Activated CD8-positive, alpha-beta memory T cell treated with anti-CD3 and anti-CD28 coated beads, Interleukin-2, amount 10 ng/mL, durations not matched to agents 7 days and 5 days (primary cell): ENCODE results near the gene SSTR3. TPM values are rescaled to one million over a fixed set of nuclear protein-coding genes. Genes with fewer than 3 reads are reported as not detected.
A peak's percentile ranks its signal among the peaks of the same experiment; 100 is the strongest.

Experiments
- ATAC-seq: fragments of 150-1000 bp; cut with Tn5 transposase; one replicate; pipeline ENCODE4 v1.10.0; 2021; ENCODE audit warnings: moderate library complexity
- CTCF ChIA-PET: fragments of 350-600 bp; sonication (Branson Sonifier 250); formaldehyde crosslinking; loops from one replicate; lab custom pipeline; 2021; ENCODE audit warnings: antibody characterized with exemption; lab: Charles Lee
- DNase-seq: peaks from one replicate; pipeline ENCODE4 v3.0.0-alpha.2; 2020
- H3K27ac Mint-ChIP-seq: one replicate; pipeline ENCODE4 v1.8.0; 2021; ENCODE audit warnings: mild to moderate bottlenecking, mixed read lengths
- H3K27me3 Mint-ChIP-seq: one replicate; pipeline ENCODE4 v1.8.0; 2021; ENCODE audit warnings: mixed read lengths
- H3K36me3 Mint-ChIP-seq: one replicate; pipeline ENCODE4 v1.8.0; 2021; ENCODE audit warnings: mild to moderate bottlenecking, mixed read lengths
- H3K4me1 Mint-ChIP-seq: one replicate; pipeline ENCODE4 v1.8.0; 2021; ENCODE audit warnings: mixed read lengths
- H3K4me3 Mint-ChIP-seq: one replicate; pipeline ENCODE4 v1.8.0; 2021; ENCODE audit warnings: mild to moderate bottlenecking, moderate library complexity, mixed read lengths
- H3K9me3 Mint-ChIP-seq: one replicate; pipeline ENCODE4 v1.8.0; 2022; ENCODE audit warnings: low read depth, mixed read lengths
- total RNA-seq, 2 experiments: library from RNA; stranded (reverse); gene quantifications; one replicate each; pipeline ENCODE4 v1.2.3, GENCODE V29; 2021

SSTR3 gene
- total RNA-seq, 2 experiments from 2014 or later, result 1.3 to 2.2 TPM

- Mint-ChIP-seq H3K27ac (peak overlapping the region; percentile 97), H3K4me1 (peaks cover 90% of the 10 kb centered on the region), H3K9me3 (no peaks in the 10 kb centered on the region), H3K27me3 (no peaks in the 10 kb centered on the region), H3K36me3 (peaks cover 85% of the 10 kb centered on the region), H3K4me3 (peak overlapping the region; percentile 57)
- CTCF ChIA-PET, result interaction anchor here (0.7 to 7.6 kb wide), 15 partner anchors 11 to 373 kb away, joined by 3 to 112 read pairs (median 5); partner anchors contain the start of gene RAC2
- peak; percentile 97 for DNase-seq
- ATAC-seq, result peak; percentile 77
These were observed 17.8 kb upstream of the SSTR3 start for GRCh38 chr22:37229805-37230672.

GRCh38 chr22:37229012-37229804 is 16.9 kb upstream of the SSTR3 start:
- Mint-ChIP-seq H3K4me3 (peak overlapping the region; percentile 57), H3K9me3 (no peaks in the 10 kb centered on the region), H3K27me3 (no peaks in the 10 kb centered on the region), H3K27ac (peak overlapping the region; percentile 97), H3K4me1 (peaks cover 90% of the 10 kb centered on the region), H3K36me3 (peaks cover 85% of the 10 kb centered on the region)
- CTCF ChIA-PET, result interaction anchor here (0.8 to 7.6 kb wide), 11 partner anchors 10 to 373 kb away, joined by 3 to 112 read pairs (median 6); partner anchors contain the start of gene RAC2
- DNase-seq (peak; percentile 78), ATAC-seq (peak; percentile 14)

GRCh38 chr22:37228106-37229011 is 16.1 kb upstream of the SSTR3 start:
- DNase-seq (peak; percentile 76), ATAC-seq (peak; percentile 18)
- CTCF ChIA-PET, result interaction anchor here (1.0 to 7.6 kb wide), 7 partner anchors 9 to 149 kb away, joined by 3 to 112 read pairs (median 24); partner anchors contain the start of gene RAC2
- H3K36me3 Mint-ChIP-seq, result peaks cover 85% of the 10 kb centered on the region
- H3K4me3 Mint-ChIP-seq, result peak overlapping the region; percentile 57
- H3K4me1 Mint-ChIP-seq, result peaks cover 90% of the 10 kb centered on the region
- peak overlapping the region; percentile 97 for H3K27ac Mint-ChIP-seq
- no peaks in the 10 kb centered on the region for H3K27me3 Mint-ChIP-seq
- H3K9me3 Mint-ChIP-seq, result no peaks in the 10 kb centered on the region

- H3K4me3 Mint-ChIP-seq, result no peak overlapping the region
- peaks cover 84% of the 10 kb centered on the region for H3K36me3 Mint-ChIP-seq
These were observed 14.2 kb upstream of the SSTR3 start for GRCh38 chr22:37226514-37226913.

GRCh38 chr22:37226087-37226486 is 13.8 kb upstream of the SSTR3 start:
- Mint-ChIP-seq H3K27me3 (no peaks in the 10 kb centered on the region), H3K36me3 (peaks cover 83% of the 10 kb centered on the region), H3K9me3 (peaks cover 2% of the 10 kb centered on the region), H3K27ac (peak overlapping the region; percentile 96), H3K4me3 (no peak overlapping the region), H3K4me1 (peaks cover 90% of the 10 kb centered on the region)
- DNase-seq (no peak), ATAC-seq (no peak)
- CTCF ChIA-PET, result interaction anchor here (0.9 to 2.1 kb wide), 10 partner anchors 12 to 180 kb away, joined by 3 to 15 read pairs (median 4); partner anchors contain the start of gene RAC2

More at GRCh38 chr22:37226514-37226913, 14.2 kb upstream of the SSTR3 start:
- ATAC-seq (no peak), DNase-seq (no peak)
- H3K4me1 Mint-ChIP-seq, result peaks cover 90% of the 10 kb centered on the region
- H3K27me3 Mint-ChIP-seq, result no peaks in the 10 kb centered on the region
- peaks cover under 1% of the 10 kb centered on the region for H3K9me3 Mint-ChIP-seq
- CTCF ChIA-PET, result interaction anchor here (1.2 to 2.1 kb wide), 5 partner anchors 16 to 59 kb away, joined by 3 to 15 read pairs (median 5); no protein-coding TSS in a partner anchor
- H3K27ac Mint-ChIP-seq, result peak overlapping the region; percentile 96

GRCh38 chr22:37225481-37225880 is 13.2 kb upstream of the SSTR3 start:
- H3K9me3 Mint-ChIP-seq, result peaks cover 2% of the 10 kb centered on the region
- DNase-seq, result no peak
- H3K36me3 Mint-ChIP-seq, result peaks cover 81% of the 10 kb centered on the region
- no peak overlapping the region for H3K4me3 Mint-ChIP-seq
- H3K4me1 Mint-ChIP-seq, result peaks cover 90% of the 10 kb centered on the region
- no peak for ATAC-seq
- CTCF ChIA-PET, result interaction anchor here (0.9 to 2.1 kb wide), 10 partner anchors 12 to 179 kb away, joined by 3 to 15 read pairs (median 4); partner anchors contain the start of gene RAC2
- peak overlapping the region; percentile 96 for H3K27ac Mint-ChIP-seq
- H3K27me3 Mint-ChIP-seq, result no peaks in the 10 kb centered on the region

GRCh38 chr22:37224757-37225420 is 12.6 kb upstream of the SSTR3 start:
- Mint-ChIP-seq H3K27me3 (no peaks in the 10 kb centered on the region), H3K36me3 (peaks cover 80% of the 10 kb centered on the region), H3K27ac (peak overlapping the region; percentile 96), H3K4me1 (peaks cover 90% of the 10 kb centered on the region), H3K4me3 (no peak overlapping the region), H3K9me3 (peaks cover 2% of the 10 kb centered on the region)
- DNase-seq (no peak), ATAC-seq (no peak)
- CTCF ChIA-PET, result interaction anchor here (1.0 to 2.6 kb wide), 8 partner anchors 18 to 179 kb away, joined by 4 to 15 read pairs (median 5); partner anchors contain the start of gene RAC2

- no peaks in the 10 kb centered on the region for H3K27me3 Mint-ChIP-seq
- ATAC-seq, result no peak
- CTCF ChIA-PET, result interaction anchor here (2.6 kb wide), 1 partner anchor 36 kb away, joined by 12 read pairs; no protein-coding TSS in a partner anchor
- H3K4me1 Mint-ChIP-seq, result peaks cover 90% of the 10 kb centered on the region
- H3K4me3 Mint-ChIP-seq, result no peak overlapping the region
- H3K36me3 Mint-ChIP-seq, result peaks cover 71% of the 10 kb centered on the region
- peak overlapping the region; percentile 96 for H3K27ac Mint-ChIP-seq
- H3K9me3 Mint-ChIP-seq, result peaks cover 2% of the 10 kb centered on the region
- no peak for DNase-seq
These were observed 11.8 kb upstream of the SSTR3 start for GRCh38 chr22:37223965-37224551.

- DNase-seq, result peak; percentile 75
- peaks cover 2% of the 10 kb centered on the region for H3K9me3 Mint-ChIP-seq
- H3K4me1 Mint-ChIP-seq, result peaks cover 87% of the 10 kb centered on the region
- peak overlapping the region; percentile 96 for H3K27ac Mint-ChIP-seq
- H3K27me3 Mint-ChIP-seq, result no peaks in the 10 kb centered on the region
- CTCF ChIA-PET, result interaction anchor here (0.7 to 2.6 kb wide), 12 partner anchors 16 to 440 kb away, joined by 3 to 12 read pairs (median 4); partner anchors contain the start of genes CYTH4 and RAC2
- H3K36me3 Mint-ChIP-seq, result peaks cover 61% of the 10 kb centered on the region
- peak overlapping the region; percentile 57 for H3K4me3 Mint-ChIP-seq
- peak; percentile 58 for ATAC-seq
These were observed 10.2 kb upstream of the SSTR3 start for GRCh38 chr22:37222440-37222971.

- Mint-ChIP-seq H3K27ac (peak overlapping the region; percentile 96), H3K4me3 (no peak overlapping the region), H3K27me3 (no peaks in the 10 kb centered on the region), H3K4me1 (peaks cover 91% of the 10 kb centered on the region), H3K36me3 (peaks cover 62% of the 10 kb centered on the region), H3K9me3 (peaks cover 2% of the 10 kb centered on the region)
- no peak for ATAC-seq
- no peak for DNase-seq
- CTCF ChIA-PET, result interaction anchor here (0.9 to 4.4 kb wide), 9 partner anchors 9 to 439 kb away, joined by 3 to 24 read pairs (median 7); partner anchors contain the start of gene CYTH4
These were observed 9.4 kb upstream of the SSTR3 start for GRCh38 chr22:37221424-37222333.
